MCF 10A (cell line): ENCODE results near the gene NDUFS4. TPM values are rescaled to one million over a fixed set of nuclear protein-coding genes. Genes with fewer than 3 reads are reported as not detected.

Source experiments
- BruUV-seq: library from RNA; stranded (reverse); fragments of 400-500 nt; replicated peaks from 2 replicates; lab custom pipeline; 2021; lab: Mats Ljungman, UMichigan
- CTCF ChIA-PET: fragments of 300-600 bp; sonication (Branson Sonifier 250); formaldehyde crosslinking; extraction: SDS; loops from one replicate; lab custom pipeline; 2021; ENCODE audit warnings: antibody characterized with exemption, inconsistent platforms; lab: Yijun Ruan, JAX
- POLR2A ChIA-PET: fragments of 300-600, 350-650 bp; sonication (Branson Sonifier 250); formaldehyde crosslinking; extraction: SDS; loops from one replicate; lab custom pipeline; 2020; ENCODE audit warnings: antibody characterized with exemption, inconsistent platforms; lab: Yijun Ruan, JAX
- DNase-seq: peaks from one replicate; pipeline ENCODE4 v3.0.0-alpha.2; 2018; ENCODE audit not compliant: unreplicated experiment
- H3K27ac Mint-ChIP-seq: one replicate; pipeline ENCODE4 v1.8.0; 2022; ENCODE audit warnings: mild to moderate bottlenecking, low read depth, mixed read lengths; ENCODE audit not compliant: unreplicated experiment
- H3K27me3 Mint-ChIP-seq: one replicate; pipeline ENCODE4 v1.8.0; 2022; ENCODE audit warnings: mixed read lengths; ENCODE audit not compliant: insufficient read depth, unreplicated experiment
- H3K36me3 Mint-ChIP-seq: one replicate; pipeline ENCODE4 v1.8.0; 2022; ENCODE audit warnings: mild to moderate bottlenecking, moderate library complexity, mixed read lengths; ENCODE audit not compliant: insufficient read depth, unreplicated experiment
- H3K4me1 Mint-ChIP-seq: one replicate; pipeline ENCODE4 v1.8.0; 2022; ENCODE audit warnings: mixed read lengths; ENCODE audit not compliant: insufficient read depth, unreplicated experiment
- H3K4me3 Mint-ChIP-seq: one replicate; pipeline ENCODE4 v1.8.0; 2022; ENCODE audit warnings: mild to moderate bottlenecking, moderate library complexity, mixed read lengths; ENCODE audit not compliant: unreplicated experiment
- H3K9me3 Mint-ChIP-seq: one replicate; pipeline ENCODE4 v1.8.0; 2022; ENCODE audit warnings: mixed read lengths; ENCODE audit not compliant: unreplicated experiment
- CTCF ChIP-seq: fragments of 200-600 bp; IDR thresholded peaks from one replicate; pipeline ENCODE4 v1.8.0; 2022; ENCODE audit warnings: antibody characterized with exemption, mild to moderate bottlenecking; ENCODE audit not compliant: unreplicated experiment
- intact Hi-C: fragments of 100-400 bp; cut with micrococcal nuclease; formaldehyde crosslinking; loops from 2 replicates; pipeline ENCODE4 v1.14.1; 2022
- total RNA-seq: library from RNA; stranded (reverse); gene quantifications from 2 replicates; pipeline ENCODE4 v1.2.3, GENCODE V29; 2022

NDUFS4 gene
- total RNA-seq, 1 experiment from 2014 or later, result 136 TPM

- no TSS peak for BruUV-seq
- intact Hi-C loops, result no loop called here
- Mint-ChIP-seq H3K4me3 (no peak overlapping the region), H3K36me3 (peaks cover 19% of the 10 kb centered on the region), H3K4me1 (no peaks in the 10 kb centered on the region), H3K27me3 (no peaks in the 10 kb centered on the region), H3K27ac (no peak overlapping the region), H3K9me3 (no peaks in the 10 kb centered on the region)
- no peak for TF ChIP-seq CTCF
- CTCF ChIA-PET, result interaction anchor here (0.6 kb wide), 2 partner anchors 91 to 620 kb away, joined by 3 read pairs; no protein-coding TSS in a partner anchor
- POLR2A ChIA-PET, result no interaction called here
- no peak for DNase-seq
Measured at GRCh38 chr5:53568871-53569270, 8.4 kb downstream of the NDUFS4 start.

- Mint-ChIP-seq H3K4me3 (no peak overlapping the region), H3K27ac (no peak overlapping the region), H3K4me1 (no peaks in the 10 kb centered on the region), H3K27me3 (no peaks in the 10 kb centered on the region), H3K9me3 (no peaks in the 10 kb centered on the region), H3K36me3 (peaks cover 19% of the 10 kb centered on the region)
- TF ChIP-seq CTCF, result no peak
- ChIA-PET CTCF (no interaction called here), POLR2A (interaction anchor here (0.6 kb wide), 1 partner anchor 45 kb away, joined by 3 read pairs; no protein-coding TSS in a partner anchor)
- BruUV-seq, result no TSS peak
- no peak for DNase-seq
- intact Hi-C loops, result no loop called here
Measured at GRCh38 chr5:53569453-53569852, 9.0 kb downstream of the NDUFS4 start.

- Mint-ChIP-seq H3K4me1 (peaks cover 5% of the 10 kb centered on the region), H3K36me3 (peaks cover 13% of the 10 kb centered on the region), H3K4me3 (no peak overlapping the region), H3K27ac (no peak overlapping the region), H3K9me3 (no peaks in the 10 kb centered on the region), H3K27me3 (no peaks in the 10 kb centered on the region)
- POLR2A ChIA-PET, result interaction anchor here (1.2 kb wide), 1 partner anchor 11 kb away, joined by 4 read pairs; the partner anchor contains the start of gene NDUFS4
- intact Hi-C loops, result no loop called here
- CTCF ChIA-PET, result no interaction called here
- no peak for TF ChIP-seq CTCF
- no TSS peak for BruUV-seq
- DNase-seq, result no peak
Measured at GRCh38 chr5:53571403-53571802, 11.0 kb downstream of the NDUFS4 start.

GRCh38 chr5:53575101-53575500, 14.7 kb downstream of the NDUFS4 start:
- Mint-ChIP-seq H3K27ac (no peak overlapping the region), H3K27me3 (no peaks in the 10 kb centered on the region), H3K4me1 (peaks cover 5% of the 10 kb centered on the region), H3K36me3 (peaks cover 13% of the 10 kb centered on the region), H3K4me3 (no peak overlapping the region), H3K9me3 (no peaks in the 10 kb centered on the region)
- TF ChIP-seq CTCF, result no peak
- intact Hi-C loops, result no loop called here
- POLR2A ChIA-PET, result no interaction called here
- DNase-seq, result no peak
- CTCF ChIA-PET, result interaction anchor here (1.3 kb wide), 1 partner anchor 21 kb away, joined by 3 read pairs; no protein-coding TSS in a partner anchor
- no TSS peak for BruUV-seq
